Smooth muscle cell of the pulmonary artery (primary cell): ENCODE results near the gene ENHO. TPM values are rescaled to one million over a fixed set of nuclear protein-coding genes. Genes with fewer than 3 reads are reported as not detected.

Experiments used
- total RNA-seq: library from RNA; depleted of rRNA; stranded (reverse); fragments of >200 nt; gene quantifications from 2 replicates; pipeline ENCODE4 v1.2.3, GENCODE V29; 2014

ENHO gene
- total RNA-seq, result 0.13 TPM in 1 of 2 replicates, not detected in the other

GRCh38 chr9:34522971-34523797, at the start of gene ENHO:
Gene ENHO (minus strand): TSS chr9:34522990. CDS start chr9:34521695, 1,295 bp downstream.

Other genes with a start within 250 kb of the ENHO start
- 0.76 and 1.2 TPM in 2 replicates for gene KIF24, start 193.7 kb downstream of the ENHO start, total RNA-seq
- 15.6 and 19.8 TPM in 2 replicates for gene NUDT2, start 193.4 kb downstream of the ENHO start, total RNA-seq
- gene MYORG, start 146.1 kb downstream of the ENHO start, total RNA-seq, result 2.2 and 2.5 TPM in 2 replicates
- gene FAM219A, start 64.4 kb downstream of the ENHO start, total RNA-seq, result 12.5 and 21.2 TPM in 2 replicates
- 0.03 TPM in 1 of 2 replicates, not detected in the other for gene DNAI1, start 64.2 kb downstream of the ENHO start, total RNA-seq
- 0.07 TPM in 1 of 2 replicates, not detected in the other for gene CNTFR, start 66.7 kb upstream of the ENHO start, total RNA-seq
- gene RPP25L, start 89.1 kb upstream of the ENHO start, total RNA-seq, result 14.6 and 15.1 TPM in 2 replicates
- 67.4 and 102 TPM in 2 replicates for gene DCTN3, start 97.5 kb upstream of the ENHO start, total RNA-seq
- 0.13 and 0.36 TPM in 2 replicates for gene ARID3C, start 106.1 kb upstream of the ENHO start, total RNA-seq
- 72.6 and 108 TPM in 2 replicates for gene SIGMAR1, start 114.8 kb upstream of the ENHO start, total RNA-seq
- gene GALT, start 123.7 kb upstream of the ENHO start, total RNA-seq, result 34.2 and 41.8 TPM in 2 replicates
- 14.2 and 26.6 TPM in 2 replicates for gene IL11RA, start 129.2 kb upstream of the ENHO start, total RNA-seq
- 0.17 TPM in 1 of 2 replicates, not detected in the other for gene CCL27, start 139.7 kb upstream of the ENHO start, total RNA-seq
- not detected in 2 replicates for gene CCL19, start 168.3 kb upstream of the ENHO start, total RNA-seq
- gene CCL21, start 187.1 kb upstream of the ENHO start, total RNA-seq, result not detected in 2 replicates